Measurements from ENCODE around the gene RECQL5. TPM values are rescaled to one million over a fixed set of nuclear protein-coding genes. Genes with fewer than 3 reads are reported as not detected.

RECQL5 gene
- total and polyA plus RNA-seq, 11 donors, result 6.0 to 15.9 (median 10.2) TPM

- Histone ChIP-seq H3K36me3 (peaks cover 3 to 81% (median 74%) of the 10 kb centered on the region in 9 donors), H3K9me3 (no peaks in the 10 kb centered on the region), H3K4me1 (peaks cover 0 to 22% (median 9%) of the 10 kb centered on the region in 12 donors), H3K27ac (no peak overlapping the region), H3K4me3 (no peak overlapping the region), H3K27me3 (no peaks in the 10 kb centered on the region)
- WGBS, 4 donors, result 75 to 84% (median 83%) methylated on average over 4 of the region's 4 CpGs
- no peak for TF ChIP-seq CTCF (IDR thresholded peaks at IDR 0.05)
- TF ChIP-seq POLR2A (IDR thresholded peaks at IDR 0.05), result no peak
- ATAC-seq (no peak), DNase-seq (no peak)
- intact Hi-C loops (cut with DNase I), result no loop called here
Observed at GRCh38 chr17:75673487-75673886, 6.5 kb upstream of the RECQL5 start.

DNA sequence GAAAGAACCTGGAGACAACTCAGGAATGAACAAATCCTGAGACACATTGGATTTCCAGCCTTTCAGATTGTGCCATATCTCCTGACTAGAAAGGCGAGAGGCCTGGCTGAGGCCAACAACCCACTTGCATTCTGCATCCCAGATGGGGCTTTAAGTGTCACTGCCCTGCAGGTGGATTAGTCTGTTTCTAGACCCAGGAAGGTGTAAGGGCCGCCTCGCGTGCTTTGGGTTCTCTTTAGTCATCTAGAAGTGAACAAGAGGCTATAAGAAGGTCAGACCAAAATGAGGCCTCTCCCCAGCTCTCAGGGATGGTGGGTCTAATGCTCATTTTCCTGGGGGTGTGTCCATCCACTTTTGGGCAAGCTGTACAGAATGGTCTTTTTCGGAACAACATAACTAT, 5.1 kb upstream of the RECQL5 start:
- intact Hi-C loops (cut with DNase I), result no loop called here
- Histone ChIP-seq H3K4me1 (peaks cover 0 to 31% (median 17%) of the 10 kb centered on the region in 12 donors), H3K36me3 (peaks cover 3 to 76% (median 69%) of the 10 kb centered on the region in 9 donors), H3K27ac (no peak overlapping the region), H3K9me3 (no peaks in the 10 kb centered on the region), H3K4me3 (no peak overlapping the region), H3K27me3 (no peaks in the 10 kb centered on the region)
- DNase-seq (no peak), ATAC-seq (no peak)
- TF ChIP-seq CTCF (IDR thresholded peaks at IDR 0.05), result no peak
- TF ChIP-seq POLR2A (IDR thresholded peaks at IDR 0.05), result no peak
- 87 to 97% (median 95%) methylated on average over 5 of the region's 5 CpGs for WGBS, 4 donors

- intact Hi-C loops (cut with DNase I), result no loop called here
- no peak for TF ChIP-seq POLR2A (IDR thresholded peaks at IDR 0.05)
- no peak for TF ChIP-seq CTCF (IDR thresholded peaks at IDR 0.05)
- Histone ChIP-seq H3K27me3 (no peaks in the 10 kb centered on the region), H3K36me3 (peaks cover 3 to 65% (median 59%) of the 10 kb centered on the region in 9 donors), H3K4me1 (peaks cover 0 to 38% (median 26%) of the 10 kb centered on the region in 12 donors), H3K4me3 (no peak overlapping the region), H3K27ac (no peak overlapping the region), H3K9me3 (no peaks in the 10 kb centered on the region)
- no peak for ATAC-seq
- DNase-seq, result no peak
- 68 to 73% (median 70%) methylated on average over 5 of the region's 5 CpGs for WGBS, 4 donors
Observed at GRCh38 chr17:75670868-75671267, 3.9 kb upstream of the RECQL5 start.

DNA sequence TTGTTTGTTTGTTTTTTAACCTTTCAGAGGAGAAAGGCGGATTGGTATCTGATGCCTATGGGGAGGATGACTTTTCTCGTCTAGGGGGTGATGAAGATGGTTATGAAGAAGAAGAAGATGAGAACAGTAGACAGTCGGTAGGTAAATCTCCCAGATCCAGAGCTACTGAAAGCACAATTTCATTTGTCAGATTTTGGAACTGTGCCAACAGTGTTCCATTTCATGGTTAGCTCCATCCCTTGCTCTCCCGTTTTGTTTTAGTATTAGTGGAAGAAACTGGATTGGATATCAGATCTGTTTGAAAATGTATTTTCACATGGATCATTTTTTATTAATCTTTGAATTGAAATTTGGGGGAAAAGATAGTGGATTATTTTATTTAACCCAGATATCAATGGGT, 1.5 kb upstream of the RECQL5 start:
- WGBS, 4 donors, result 69 to 75% (median 72%) methylated on average over 4 of the region's 4 CpGs
- no peak for TF ChIP-seq POLR2A (IDR thresholded peaks at IDR 0.05)
- no peak for TF ChIP-seq CTCF (IDR thresholded peaks at IDR 0.05)
- peaks cover 3 to 65% (median 55%) of the 10 kb centered on the region in 9 donors for H3K36me3 ChIP-seq

More for the DNA sequence above, 1.5 kb upstream of the RECQL5 start:
- intact Hi-C loops (cut with DNase I), result no loop called here
- Histone ChIP-seq H3K9me3 (no peaks in the 10 kb centered on the region), H3K4me1 (peaks cover 0 to 33% (median 21%) of the 10 kb centered on the region in 12 donors), H3K27me3 (no peaks in the 10 kb centered on the region), H3K27ac (no peak overlapping the region), H3K4me3 (peak overlapping the region in 6 of 12 donors; percentile 83 to 96 (median 86))
- DNase-seq, result no peak
- no peak for ATAC-seq
